HUDEP-2 (cell line): ENCODE data around the gene FAM149A.

Source experiments
- DNase-seq, 76 experiments: peaks; one replicate each; lab custom pipeline; 2025; ENCODE audit not compliant: unreplicated experiment in 76 of 76; lab: John Stamatoyannopoulos, UW

FAM149A gene

GRCh38 chr4:186151499-186151898 is 47.0 kb downstream of the FAM149A start:
- DNase-seq = no peak

GRCh38 chr4:186158021-186158813 is 53.7 kb downstream of the FAM149A start:
- no peak for DNase-seq

- no peak for DNase-seq
Observed at GRCh38 chr4:186158966-186159365, 54.5 kb downstream of the FAM149A start.

DNA sequence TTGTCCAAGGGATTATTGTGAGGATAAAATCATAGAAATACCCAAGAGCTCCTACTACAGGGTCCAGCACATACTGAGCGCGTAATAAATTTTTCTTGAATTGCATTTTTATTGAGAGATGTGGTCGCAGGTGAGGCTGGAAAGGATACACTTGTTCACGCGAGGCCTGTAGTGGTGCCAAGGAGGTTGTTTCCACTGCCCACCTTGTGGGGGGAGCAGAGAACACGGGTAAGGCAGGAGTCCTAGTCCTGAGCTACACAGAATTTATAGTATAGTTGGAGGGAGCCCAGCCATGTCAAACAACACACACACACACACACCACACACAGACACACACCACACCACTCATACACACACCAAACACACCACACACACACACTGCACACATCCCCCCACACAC is 55.1 kb downstream of the FAM149A start:
- no peak for DNase-seq

GRCh38 chr4:186161138-186161537 is 56.6 kb downstream of the FAM149A start:
- no peak for DNase-seq

- DNase-seq = no peak
Observed at GRCh38 chr4:186166852-186167512, 62.5 kb downstream of the FAM149A start.

DNA sequence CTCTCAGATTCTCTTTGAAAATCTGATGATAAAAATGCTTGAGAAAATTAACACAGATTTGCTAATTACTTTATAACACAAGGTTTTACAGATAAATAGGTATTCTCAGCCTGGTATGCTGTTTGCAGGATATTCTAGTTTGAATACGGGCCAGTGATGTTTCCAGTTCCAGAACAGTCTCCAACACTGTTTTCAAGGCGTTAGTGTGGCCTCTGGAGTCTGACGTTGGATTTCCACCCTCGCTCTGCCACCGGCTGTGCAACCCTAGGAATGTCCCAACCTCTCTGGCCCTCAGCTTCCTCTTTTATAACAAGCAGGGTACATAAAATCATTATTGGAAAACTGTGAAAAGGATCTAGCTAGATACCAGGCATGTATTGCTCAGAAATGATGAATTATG is 63.1 kb downstream of the FAM149A start:
- no peak for DNase-seq

- no peak for DNase-seq
Observed at GRCh38 chr4:186168750-186169149, 64.2 kb downstream of the FAM149A start.

GRCh38 chr4:186169333-186169944 is 64.9 kb downstream of the FAM149A start:
- no peak for DNase-seq

GRCh38 chr4:186169945-186170802 is 65.7 kb downstream of the FAM149A start:
- DNase-seq = no peak

GRCh38 chr4:186170966-186171365 is 66.5 kb downstream of the FAM149A start:
- no peak for DNase-seq

- DNase-seq = no peak
Observed at GRCh38 chr4:186172546-186172945, 68.0 kb downstream of the FAM149A start.

DNA sequence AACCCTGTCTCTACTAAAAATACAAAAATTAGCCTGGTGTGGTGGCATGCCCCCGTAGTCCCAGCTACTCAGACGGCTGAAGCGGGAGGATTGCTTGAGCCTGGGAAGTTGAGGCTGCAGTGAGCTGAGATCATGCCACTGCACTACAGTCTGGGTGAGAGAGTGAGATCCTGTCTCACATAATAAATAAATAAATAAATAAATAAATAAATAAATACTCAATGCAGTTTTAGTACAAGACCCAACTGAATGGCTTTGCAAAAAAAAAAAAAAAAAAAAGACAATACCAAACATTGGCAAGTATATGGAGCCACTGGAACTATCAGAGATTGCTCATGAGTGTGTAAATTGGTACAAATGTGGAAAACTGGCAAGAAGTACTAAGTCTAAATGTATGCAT is 83.6 kb downstream of the FAM149A start:
- DNase-seq = no peak

DNA sequence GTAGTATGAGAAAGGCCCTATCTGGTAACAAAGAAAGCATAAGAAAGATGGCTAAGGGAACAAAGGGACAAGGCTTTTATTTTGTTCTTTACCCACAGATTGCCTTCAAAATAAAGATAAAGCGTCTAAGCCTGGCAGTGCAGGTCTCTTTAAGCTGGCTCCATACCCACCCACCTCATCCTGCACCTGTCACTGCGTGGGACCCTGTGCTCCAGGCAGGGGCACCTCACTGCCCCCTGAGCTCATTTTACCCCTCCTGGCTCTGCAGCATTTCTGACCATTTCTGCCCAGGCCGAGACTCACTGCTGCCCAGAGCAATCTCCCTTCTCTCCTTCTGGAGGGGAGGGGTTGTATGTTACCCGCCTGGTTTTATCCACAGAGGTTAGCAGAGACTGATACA is 85.2 kb downstream of the FAM149A start:
- DNase-seq = no peak

GRCh38 chr4:186190581-186191199 is 86.2 kb downstream of the FAM149A start:
- DNase-seq = peak in 41 of 76 experiments; percentile 16 to 74 (median 40)

DNA sequence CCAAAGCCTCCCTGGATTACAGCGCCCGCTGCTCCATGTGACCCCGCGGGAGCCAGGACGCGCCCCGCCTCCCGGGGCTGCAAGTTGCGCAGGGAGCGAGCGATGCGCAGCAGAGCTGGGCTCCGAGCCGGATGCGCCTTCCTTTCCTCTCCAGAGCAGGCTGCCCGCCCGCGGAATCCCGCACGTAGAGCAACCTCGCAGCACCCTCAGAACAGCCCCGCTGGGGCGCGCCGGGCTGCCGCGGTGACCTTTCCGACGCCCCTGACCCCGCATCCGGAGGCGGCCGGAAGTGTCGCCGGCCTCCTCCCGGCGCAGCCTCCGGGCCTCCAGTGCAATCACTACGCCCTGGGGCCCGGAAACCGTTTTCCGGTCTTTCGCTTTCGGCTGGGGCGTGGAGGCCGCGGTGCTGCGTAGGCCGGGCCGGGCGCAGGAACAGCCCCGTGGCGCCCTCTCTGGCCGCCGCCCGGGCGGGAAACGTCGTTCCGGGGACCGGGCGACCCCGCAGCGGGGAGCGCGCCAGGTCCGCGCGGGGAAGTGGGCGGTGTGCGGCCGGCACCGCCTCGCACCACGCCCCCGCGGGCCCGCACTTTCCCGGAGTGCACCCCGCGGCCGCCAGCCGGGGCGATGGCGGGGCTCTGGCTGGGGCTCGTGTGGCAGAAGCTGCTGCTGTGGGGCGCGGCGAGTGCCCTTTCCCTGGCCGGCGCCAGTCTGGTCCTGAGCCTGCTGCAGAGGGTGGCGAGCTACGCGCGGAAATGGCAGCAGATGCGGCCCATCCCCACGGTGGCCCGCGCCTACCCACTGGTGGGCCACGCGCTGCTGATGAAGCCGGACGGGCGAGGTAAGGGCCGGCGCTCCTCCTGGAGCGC is 86.9 kb downstream of the FAM149A start, which contains the start of gene CYP4V2:
CYP4V2 (plus strand) TSS at position 368 of the 866 bp plus-strand sequence; CDS start at position 625, 257 bp downstream.
- DNase-seq = peak in 72 of 76 experiments; percentile 23 to 81 (median 63)

GRCh38 chr4:186192066-186192612 is 87.6 kb downstream of the FAM149A start:
- peak in 32 of 76 experiments; percentile 3 to 58 (median 20) for DNase-seq

DNA sequence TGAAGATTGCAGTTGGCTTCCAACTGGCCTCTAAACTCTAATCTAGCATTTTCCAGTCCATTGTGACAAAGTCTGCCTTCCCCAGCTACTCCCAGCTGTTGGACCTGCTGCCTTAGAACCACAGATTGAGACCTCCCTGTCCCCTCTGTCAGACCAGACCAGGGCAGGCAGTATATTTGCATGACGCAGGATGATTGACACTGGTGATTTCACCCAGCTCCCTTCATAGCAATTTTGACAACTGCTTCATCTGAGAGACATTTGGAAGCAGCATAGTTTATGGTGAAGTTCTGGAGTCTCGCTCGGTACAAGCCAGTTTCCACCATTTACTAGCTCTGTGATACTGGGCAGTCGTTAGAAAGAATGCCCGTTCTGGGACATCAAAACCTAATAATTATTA is 89.3 kb downstream of the FAM149A start:
- no peak for DNase-seq

GRCh38 chr4:186196063-186196462 is 91.6 kb downstream of the FAM149A start:
- DNase-seq = no peak
